HepG2 (cell line): Measurements from ENCODE around the gene HINFP.

Experiments
- GABPA ChIP-seq, 2 experiments: IDR thresholded peaks; 2 replicates each; pipeline ENCODE4 v1.6.1; 2011 to 2016; ENCODE audit warnings: low read depth in 2 of 2, low read length in 1 of 2, missing biosample characterization in 1 of 2, missing genetic modification characterization in 1 of 2
- HMGXB4 ChIP-seq, 2 experiments: sonication (generic) in 1 of 2; formaldehyde crosslinking in 1 of 2; IDR thresholded peaks; 2 replicates each; pipeline versions ENCODE4 v1.4.0 to v1.6.1; 2018 to 2020; ENCODE audit warnings: missing genetic modification reagents in 2 of 2, borderline replicate concordance in 1 of 2, low read depth in 1 of 2, mild to moderate bottlenecking in 1 of 2, missing biosample characterization in 1 of 2
- RFX5 ChIP-seq: IDR thresholded peaks from 2 replicates; pipeline ENCODE4 v1.6.1; 2011; ENCODE audit warnings: low read depth, low read length, improper control_type of control experiment
- SMARCC2 ChIP-seq: fragments of 450-650 bp; IDR thresholded peaks from 2 replicates; pipeline ENCODE4 v1.6.1; 2017; ENCODE audit warnings: antibody characterized with exemption, mild to moderate bottlenecking
- ZNF614 ChIP-seq: IDR thresholded peaks from 2 replicates; pipeline ENCODE4 v1.6.1; 2018; ENCODE audit warnings: missing biosample characterization, missing genetic modification reagents, inconsistent platforms, borderline replicate concordance

GRCh38 chr11:119125821-119126220 lies 4.4 kb downstream of the HINFP start:
- TF ChIP-seq ZNF614 (no peak), HMGXB4 (CRISPR knock-in tag; IDR thresholded peaks at IDR 0.05; ENCODE audit: borderline replicate concordance in 1 of 2, low read depth in 1 of 2) (no peak), RFX5 (no peak), SMARCC2 (no peak), GABPA (IDR thresholded peaks at IDR 0.05; ENCODE audit: low read depth, low read length) (no peak), GABPA (CRISPR knock-in tag; IDR thresholded peaks at IDR 0.05; ENCODE audit: low read depth) (no peak)
